Esophagus squamous epithelium (tissue), 5 donors: Measurements from ENCODE around the gene MMS22L. TPM values are rescaled to one million over a fixed set of nuclear protein-coding genes. Genes with fewer than 3 reads are reported as not detected.

Experiments used
- DNase-seq: peaks from one replicate; lab custom pipeline; 2025; lab: John Stamatoyannopoulos, UW
- H3K27ac ChIP-seq, 4 donors: fragments of 200-600 bp; sonication (generic); one replicate each; pipeline ENCODE4 v1.5.1; 2016 to 2019; ENCODE audit warnings: mild to moderate bottlenecking in 1 of 4
- H3K27me3 ChIP-seq, 4 donors: fragments of 200-600 bp; sonication (generic); 1 replicate in 3 of 4; 2 replicates in 1 of 4; pipeline versions ENCODE4 v1.5.1 to v1.6.0; 2017 to 2021; ENCODE audit warnings: antibody characterized with exemption in 1 of 4
- H3K36me3 ChIP-seq, 3 donors: fragments of 200-600 bp; sonication (generic); one replicate each; pipeline ENCODE4 v1.5.1; 2016 to 2019
- H3K4me1 ChIP-seq, 3 donors: fragments of 200-600 bp; sonication (generic); one replicate each; pipeline ENCODE4 v1.5.1; 2017 to 2019
- H3K4me3 ChIP-seq, 4 donors: fragments of 200-600 bp; sonication (generic); 1 replicate in 3 of 4; 2 replicates in 1 of 4; pipeline ENCODE4 v1.5.1; 2016 to 2019; ENCODE audit warnings: mild to moderate bottlenecking in 2 of 4, moderate library complexity in 1 of 4
- H3K9me3 ChIP-seq, 3 donors: fragments of 200-600 bp; sonication (generic); one replicate each; pipeline ENCODE4 v1.5.1; 2016 to 2019
- CTCF ChIP-seq, 6 experiments: fragments of 450-650 bp in 4 of 6; fragments of 200-600 bp in 2 of 6; sonication (generic) in 2 of 6; IDR thresholded peaks; one replicate each; pipeline ENCODE4 v1.5.1; 2016 to 2019; ENCODE audit warnings: antibody characterized with exemption in 6 of 6, mild to moderate bottlenecking in 4 of 6, moderate library complexity in 4 of 6
- POLR2A ChIP-seq, 4 donors: fragments of 450-650 bp; IDR thresholded peaks; one replicate each; pipeline ENCODE4 v1.6.1; 2017; ENCODE audit warnings: antibody characterized with exemption in 4 of 4, mild to moderate bottlenecking in 4 of 4, moderate library complexity in 3 of 4
- WGBS, 2 donors: methylation state at CpG; one replicate each; pipeline ENCODE4 v1.1.5; 2018; 5-methylcytosine and 5-hydroxymethylcytosine counted together
- intact Hi-C: fragments of 100-400 bp; cut with DNase I; formaldehyde crosslinking; loops from one replicate; pipeline ENCODE4 v1.15.0; 2022
- total RNA-seq, 4 donors: library from RNA; depleted of rRNA; stranded (reverse); fragments of >200 nt; gene quantifications; one replicate each; pipeline ENCODE4 v1.1.0, GENCODE V29; 2016
- donor health status: DM: yes; HTN: yes; CAD: no.

The MMS22L gene
- total RNA-seq, 4 donors from 2014 or later = 7.4 to 14.2 (median 9.7) TPM

GRCh38 chr6:97102145-97102790 is 180.7 kb downstream of the MMS22L start:
- Histone ChIP-seq H3K36me3 (no peaks in the 10 kb centered on the region), H3K9me3 (no peaks in the 10 kb centered on the region), H3K27ac (no peak overlapping the region), H3K27me3 (no peaks in the 10 kb centered on the region), H3K4me3 (no peak overlapping the region), H3K4me1 (no peaks in the 10 kb centered on the region)
- intact Hi-C loops = no loop called here
- DNase-seq = no peak
- TF ChIP-seq POLR2A (IDR thresholded peaks at IDR 0.05) (no peak), CTCF (IDR thresholded peaks at IDR 0.05) (no peak)
- 74 to 77% methylated on average over 1 of the region's 1 CpG for WGBS, 2 donors

DNA sequence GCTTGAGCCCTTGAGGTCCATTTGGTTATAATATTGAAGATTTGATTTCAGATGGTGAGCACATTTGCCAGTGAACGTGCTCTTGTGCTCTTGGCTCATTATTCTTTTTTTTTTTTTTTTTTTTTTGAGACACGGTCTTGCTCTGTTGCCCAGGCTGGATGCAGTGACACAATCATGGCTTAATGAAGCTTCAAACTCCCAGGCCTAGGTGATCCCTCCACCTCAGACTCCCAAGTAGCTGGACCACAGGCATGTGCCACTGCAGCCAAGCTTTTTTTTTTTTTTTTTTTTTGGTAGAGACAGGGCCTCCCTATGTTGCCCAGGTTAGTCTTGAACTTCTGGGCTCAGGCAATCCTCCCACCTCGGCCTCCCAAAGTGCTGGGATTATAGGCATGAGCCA is 182.3 kb downstream of the MMS22L start:
- Histone ChIP-seq H3K36me3 (no peaks in the 10 kb centered on the region), H3K27me3 (no peaks in the 10 kb centered on the region), H3K4me1 (no peaks in the 10 kb centered on the region), H3K27ac (no peak overlapping the region), H3K9me3 (no peaks in the 10 kb centered on the region), H3K4me3 (no peak overlapping the region)
- no peak for TF ChIP-seq CTCF (IDR thresholded peaks at IDR 0.05)
- no peak for TF ChIP-seq POLR2A (IDR thresholded peaks at IDR 0.05)
- intact Hi-C loops = no loop called here
- no peak for DNase-seq
- 40 to 59% methylated on average over 1 to 3 of the region's 3 CpGs for WGBS, 2 donors

DNA sequence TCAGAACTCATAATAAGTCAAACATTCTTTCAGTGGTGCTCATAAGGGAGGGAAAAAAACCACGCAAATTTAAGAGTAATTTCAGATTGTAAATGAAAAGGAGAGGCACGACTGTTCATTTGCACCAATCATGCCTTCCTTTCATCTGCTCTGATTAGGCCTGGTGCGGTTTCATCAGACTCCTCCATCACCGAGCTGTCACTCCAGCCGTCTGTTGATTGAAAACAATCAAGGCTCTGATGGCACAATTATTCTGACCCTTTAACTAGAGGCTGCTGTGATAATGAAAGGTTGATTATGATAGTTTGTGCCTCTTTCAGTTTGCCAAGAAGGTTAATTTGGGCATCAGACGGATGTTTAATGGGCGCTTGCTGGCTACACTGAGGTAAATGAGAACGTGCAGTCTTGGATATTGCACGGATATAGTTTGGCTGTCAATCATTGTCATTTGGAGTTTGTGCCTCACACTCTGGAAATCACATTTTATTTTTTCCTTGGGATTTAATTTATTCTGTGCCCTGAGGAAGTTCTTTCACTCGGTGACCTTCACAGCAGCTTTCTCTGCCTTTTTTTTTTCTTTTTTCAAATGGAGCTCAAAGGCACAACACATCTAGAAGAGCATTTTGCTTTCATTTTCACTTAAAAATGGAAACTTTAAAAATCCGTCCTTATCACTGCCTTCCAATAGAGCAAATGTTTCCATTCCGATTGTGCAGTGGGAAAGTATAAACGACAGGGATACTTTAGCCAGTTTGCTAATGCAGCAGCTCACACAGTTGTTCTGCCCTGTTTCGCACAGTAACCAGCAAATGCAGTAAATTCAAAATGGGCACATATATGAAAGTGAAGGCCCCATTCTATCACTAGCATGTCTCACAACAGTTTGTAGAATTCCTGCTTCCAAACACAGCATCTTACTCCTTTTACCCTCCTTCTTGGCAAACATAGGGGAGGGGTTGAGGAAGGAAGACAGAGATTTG is 185.7 kb downstream of the MMS22L start:
- TF ChIP-seq CTCF (IDR thresholded peaks at IDR 0.05) = no peak
- TF ChIP-seq POLR2A (IDR thresholded peaks at IDR 0.05) = no peak
- no peak overlapping the region for H3K27ac ChIP-seq
- H3K4me3 ChIP-seq = peak overlapping the region in 1 of 4 donors; percentile 21
- H3K4me1 ChIP-seq = no peaks in the 10 kb centered on the region
- no peaks in the 10 kb centered on the region for H3K27me3 ChIP-seq
- DNase-seq = no peak
- intact Hi-C loops = no loop called here
- WGBS, 2 donors = 72 to 77% methylated on average over 14 of the region's 14 CpGs
- no peaks in the 10 kb centered on the region for H3K9me3 ChIP-seq
- no peaks in the 10 kb centered on the region for H3K36me3 ChIP-seq

- WGBS, 2 donors = 44 to 45% methylated on average over 3 of the region's 3 CpGs
- H3K36me3 ChIP-seq = no peaks in the 10 kb centered on the region
- no peak overlapping the region for H3K27ac ChIP-seq
- H3K4me1 ChIP-seq = no peaks in the 10 kb centered on the region
- TF ChIP-seq POLR2A (IDR thresholded peaks at IDR 0.05) (no peak), CTCF (IDR thresholded peaks at IDR 0.05) (no peak)
- no peaks in the 10 kb centered on the region for H3K27me3 ChIP-seq
- intact Hi-C loops = no loop called here
- no peak overlapping the region for H3K4me3 ChIP-seq
- H3K9me3 ChIP-seq = no peaks in the 10 kb centered on the region
- no peak for DNase-seq
Measured at GRCh38 chr6:97095311-97095850, 187.6 kb downstream of the MMS22L start.

DNA sequence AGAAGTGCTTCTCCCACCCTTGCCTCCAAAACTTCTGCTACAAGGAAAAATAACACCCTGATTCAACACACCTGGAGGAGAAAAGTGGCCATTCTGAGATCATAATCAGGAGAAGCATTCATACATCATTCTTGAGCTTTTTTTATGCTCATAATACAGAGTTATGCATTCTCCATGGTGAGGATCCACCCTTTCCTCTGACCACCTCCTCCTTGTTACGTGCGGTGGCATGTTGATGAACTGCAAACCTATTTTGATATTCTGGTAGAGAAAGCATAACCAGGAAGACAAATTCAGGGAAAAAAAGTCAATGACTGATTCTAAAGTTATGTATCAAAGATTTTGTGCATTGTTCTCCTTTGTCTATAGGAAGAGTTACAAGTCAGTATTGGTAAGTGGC is 188.6 kb downstream of the MMS22L start:
- H3K4me3 ChIP-seq = no peak overlapping the region
- H3K27me3 ChIP-seq = no peaks in the 10 kb centered on the region
- H3K9me3 ChIP-seq = no peaks in the 10 kb centered on the region
- H3K4me1 ChIP-seq = no peaks in the 10 kb centered on the region
- intact Hi-C loops = no loop called here
- H3K36me3 ChIP-seq = no peaks in the 10 kb centered on the region
- H3K27ac ChIP-seq = no peak overlapping the region
- WGBS, 2 donors = 98 to 100% methylated on average over 2 of the region's 2 CpGs
- no peak for DNase-seq
- TF ChIP-seq CTCF (IDR thresholded peaks at IDR 0.05) = no peak
- no peak for TF ChIP-seq POLR2A (IDR thresholded peaks at IDR 0.05)
